ENCODE data around the gene IREB2. TPM values are rescaled to one million over a fixed set of nuclear protein-coding genes. Genes with fewer than 3 reads are reported as not detected.

Gene IREB2
- total and polyA plus RNA-seq, 2 of the 13 experiments (the other 11 are each of a cell fraction or from before 2014, with no cell fraction given) = 24.2 to 30.4 TPM

GRCh38 chr15:78452485-78452884 lies 14.5 kb downstream of the IREB2 start (continued):
- no peak for TF ChIP-seq HCFC1 (IDR thresholded peaks at IDR 0.05; ENCODE audit: low read depth, low read length)
- TF ChIP-seq, protein P1, sequence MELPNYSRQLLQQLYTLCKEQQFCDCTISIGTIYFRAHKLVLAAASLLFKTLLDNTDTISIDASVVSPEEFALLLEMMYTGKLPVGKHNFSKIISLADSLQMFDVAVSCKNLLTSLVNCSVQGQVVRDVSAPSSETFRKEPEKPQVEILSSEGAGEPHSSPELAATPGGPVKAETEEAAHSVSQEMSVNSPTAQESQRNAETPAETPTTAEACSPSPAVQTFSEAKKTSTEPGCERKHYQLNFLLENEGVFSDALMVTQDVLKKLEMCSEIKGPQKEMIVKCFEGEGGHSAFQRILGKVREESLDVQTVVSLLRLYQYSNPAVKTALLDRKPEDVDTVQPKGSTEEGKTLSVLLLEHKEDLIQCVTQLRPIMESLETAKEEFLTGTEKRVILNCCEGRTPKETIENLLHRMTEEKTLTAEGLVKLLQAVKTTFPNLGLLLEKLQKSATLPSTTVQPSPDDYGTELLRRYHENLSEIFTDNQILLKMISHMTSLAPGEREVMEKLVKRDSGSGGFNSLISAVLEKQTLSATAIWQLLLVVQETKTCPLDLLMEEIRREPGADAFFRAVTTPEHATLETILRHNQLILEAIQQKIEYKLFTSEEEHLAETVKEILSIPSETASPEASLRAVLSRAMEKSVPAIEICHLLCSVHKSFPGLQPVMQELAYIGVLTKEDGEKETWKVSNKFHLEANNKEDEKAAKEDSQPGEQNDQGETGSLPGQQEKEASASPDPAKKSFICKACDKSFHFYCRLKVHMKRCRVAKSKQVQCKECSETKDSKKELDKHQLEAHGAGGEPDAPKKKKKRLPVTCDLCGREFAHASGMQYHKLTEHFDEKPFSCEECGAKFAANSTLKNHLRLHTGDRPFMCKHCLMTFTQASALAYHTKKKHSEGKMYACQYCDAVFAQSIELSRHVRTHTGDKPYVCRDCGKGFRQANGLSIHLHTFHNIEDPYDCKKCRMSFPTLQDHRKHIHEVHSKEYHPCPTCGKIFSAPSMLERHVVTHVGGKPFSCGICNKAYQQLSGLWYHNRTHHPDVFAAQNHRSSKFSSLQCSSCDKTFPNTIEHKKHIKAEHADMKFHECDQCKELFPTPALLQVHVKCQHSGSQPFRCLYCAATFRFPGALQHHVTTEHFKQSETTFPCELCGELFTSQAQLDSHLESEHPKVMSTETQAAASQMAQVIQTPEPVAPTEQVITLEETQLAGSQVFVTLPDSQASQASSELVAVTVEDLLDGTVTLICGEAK (IDR thresholded peaks at IDR 0.05) = no peak
- TF ChIP-seq, protein P1 (CRISPR knock-in tag; IDR thresholded peaks at IDR 0.05) = no peak
- TF ChIP-seq ZNF576 (CRISPR knock-in tag; IDR thresholded peaks at IDR 0.05) = no peak
- no peak for TF ChIP-seq CCAR2 (optimal IDR thresholded peaks at IDR 0.05; ENCODE audit: low read depth, low read length)
- no peak for TF ChIP-seq ZNF337 (CRISPR knock-in tag; IDR thresholded peaks at IDR 0.05; ENCODE audit: borderline replicate concordance, low read depth)

All from HepG2 (cell line).